ENCODE data around the gene SPI1.
A peak's percentile ranks its signal among the peaks of the same experiment; 100 is the strongest.

The SPI1 gene

GRCh38 chr11:47389577-47390421, 11.5 kb upstream of the SPI1 start:
- DNase-seq = no peak

GRCh38 chr11:47388697-47389576, 10.6 kb upstream of the SPI1 start:
- DNase-seq = no peak

GRCh38 chr11:47387944-47388696, 9.8 kb upstream of the SPI1 start:
- DNase-seq = no peak

GRCh38 chr11:47384498-47384897, 6.2 kb upstream of the SPI1 start:
- no peak for DNase-seq

GRCh38 chr11:47383071-47383470, 4.7 kb upstream of the SPI1 start:
- no peak for DNase-seq

- no peak for DNase-seq
Observed at GRCh38 chr11:47380078-47380477, 1.7 kb upstream of the SPI1 start.

GRCh38 chr11:47379317-47379716, 970 bp upstream of the SPI1 start:
- no peak for DNase-seq

GRCh38 chr11:47378836-47379170, 456 bp upstream of the SPI1 start:
- no peak for DNase-seq

- no peak for DNase-seq
Observed at GRCh38 chr11:47377571-47378009, 757 bp downstream of the SPI1 start.

- no peak for DNase-seq
Observed at GRCh38 chr11:47376525-47377371, 1.6 kb downstream of the SPI1 start.

- DNase-seq = peak; percentile 55
Observed at GRCh38 chr11:47376107-47376524, 2.2 kb downstream of the SPI1 start.

- DNase-seq = no peak
Observed at GRCh38 chr11:47375546-47376085, 2.7 kb downstream of the SPI1 start.

- no peak for DNase-seq
Observed at GRCh38 chr11:47375020-47375419, 3.3 kb downstream of the SPI1 start.

GRCh38 chr11:47374720-47375019, 3.7 kb downstream of the SPI1 start:
- DNase-seq = no peak

GRCh38 chr11:47373876-47374719, 4.2 kb downstream of the SPI1 start:
- peak; percentile 65 for DNase-seq

- no peak for DNase-seq
Observed at GRCh38 chr11:47372422-47372821, 5.9 kb downstream of the SPI1 start.

- DNase-seq = no peak
Observed at GRCh38 chr11:47369676-47370075, 8.7 kb downstream of the SPI1 start.

- DNase-seq = no peak
Observed at GRCh38 chr11:47366020-47366490, 12.3 kb downstream of the SPI1 start.

GRCh38 chr11:47361419-47361818, 16.9 kb downstream of the SPI1 start:
- DNase-seq = no peak

GRCh38 chr11:47360341-47360740, 18.0 kb downstream of the SPI1 start:
- DNase-seq = no peak

GRCh38 chr11:47359586-47359985, 18.8 kb downstream of the SPI1 start:
- DNase-seq = no peak
